Karpas-422 (cell line): ENCODE data around the gene WSB2. TPM values are rescaled to one million over a fixed set of nuclear protein-coding genes. Genes with fewer than 3 reads are reported as not detected.
"Not testable (repeated sequence)": the region's sequence is repeated elsewhere in the genome, so short reads cannot be mapped to it uniquely, and the experiment has no call there.

ENCODE experiments used
- DNase-seq: peaks from one replicate; pipeline ENCODE4 v3.0.0-alpha.2; 2015
- H2AFZ ChIP-seq: fragments of 200-600 bp; sonication (generic); 2 replicates; pipeline ENCODE4 v1.6.1; 2014; ENCODE audit warnings: antibody characterized with exemption, low read length, mixed read lengths
- H3K27ac ChIP-seq: fragments of 200-600 bp; sonication (generic); 2 replicates; pipeline ENCODE4 v1.5.1; 2014; ENCODE audit warnings: mild to moderate bottlenecking, low read length, moderate library complexity
- H3K27me3 ChIP-seq: fragments of 200-600 bp; sonication (generic); 2 replicates; pipeline ENCODE4 v1.6.1; 2014; ENCODE audit warnings: low read length, mixed read lengths
- H3K36me3 ChIP-seq: fragments of 200-600 bp; sonication (generic); 2 replicates; pipeline ENCODE4 v1.6.1; 2014; ENCODE audit warnings: low read length, mixed read lengths; ENCODE audit not compliant: insufficient read depth
- H3K4me1 ChIP-seq: fragments of 200-600 bp; sonication (generic); 2 replicates; pipeline ENCODE4 v1.6.1; 2014; ENCODE audit warnings: mild to moderate bottlenecking, low read length, mixed read lengths
- H3K4me2 ChIP-seq: fragments of 200-600 bp; sonication (generic); 2 replicates; pipeline ENCODE4 v1.6.1; 2014; ENCODE audit warnings: low read length, low read depth, mild to moderate bottlenecking; ENCODE audit not compliant: poor library complexity, severe bottlenecking
- H3K4me3 ChIP-seq: fragments of 200-600 bp; sonication (generic); 2 replicates; pipeline ENCODE4 v1.5.1; 2014; ENCODE audit warnings: mild to moderate bottlenecking, antibody characterized with exemption, low read length, mixed read lengths
- H3K79me2 ChIP-seq: fragments of 200-600 bp; sonication (generic); 2 replicates; pipeline ENCODE4 v1.6.1; 2014; ENCODE audit warnings: mild to moderate bottlenecking, low read length, mixed read lengths
- H3K9ac ChIP-seq: fragments of 200-600 bp; sonication (generic); 2 replicates; pipeline ENCODE4 v1.6.0; 2014; ENCODE audit warnings: low read length
- H3K9me2 ChIP-seq: fragments of 200-600 bp; sonication (generic), shearing (Covaris generic); replicated peaks from 2 replicates; pipeline ENCODE4 v1.6.0; 2014; ENCODE audit warnings: mild to moderate bottlenecking, low read length, moderate library complexity; ENCODE audit not compliant: insufficient read depth
- H3K9me3 ChIP-seq: fragments of 300-700, 200-600 bp; sonication (generic); 2 replicates; pipeline ENCODE4 v1.6.1; 2014; ENCODE audit warnings: low read length, mixed read lengths
- H4K20me1 ChIP-seq: fragments of 200-600 bp; sonication (generic); 2 replicates; pipeline ENCODE4 v1.6.1; 2014; ENCODE audit warnings: mild to moderate bottlenecking, antibody characterized with exemption, low read length, low read depth; ENCODE audit not compliant: insufficient read depth
- total RNA-seq: library from RNA; depleted of rRNA; stranded (reverse); fragments of >200 nt; shearing (Covaris generic); gene quantifications from 2 replicates; pipeline ENCODE4 v1.2.3, GENCODE V29; 2014; ENCODE audit warnings: low replicate concordance

Gene WSB2
- total RNA-seq, 1 experiment from 2014 or later: 28.8 TPM

DNA sequence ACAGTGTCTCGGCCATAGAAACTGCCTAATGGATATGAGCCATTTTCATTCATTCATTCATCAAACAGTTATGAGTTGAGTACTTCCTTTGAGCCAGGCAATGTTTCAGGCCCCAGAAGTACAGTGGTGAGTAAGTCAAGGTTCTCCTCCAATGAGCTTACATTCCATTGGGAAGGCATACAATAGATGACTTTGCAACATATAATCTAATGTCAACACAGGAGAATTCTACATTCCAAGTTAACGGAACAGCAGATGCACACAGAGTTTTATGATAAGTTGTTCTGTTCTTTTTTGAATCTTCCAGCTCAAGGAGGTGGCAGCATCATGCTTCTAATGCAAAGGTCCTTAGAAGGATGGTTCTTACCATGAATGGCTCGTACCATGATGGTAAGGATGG is 47.7 kb downstream of the WSB2 start:
- H3K79me2 ChIP-seq: peaks cover 18% of the 10 kb centered on the region
- peaks cover 3% of the 10 kb centered on the region; the same call in 1 of the 2 replicates for H3K36me3 ChIP-seq
- H3K27me3 ChIP-seq: no peaks in the 10 kb centered on the region
- H3K9me2 ChIP-seq: no peaks in the 10 kb centered on the region
- no peak overlapping the region for H3K4me2 ChIP-seq
- no peak overlapping the region for H3K4me3 ChIP-seq
- no peak overlapping the region for H3K9ac ChIP-seq
- H4K20me1 ChIP-seq: no peaks in the 10 kb centered on the region
- H3K9me3 ChIP-seq: no peaks in the 10 kb centered on the region
- DNase-seq: no peak
- no peak overlapping the region for H3K27ac ChIP-seq
- H3K4me1 ChIP-seq: peaks cover 16% of the 10 kb centered on the region
- no peak overlapping the region for H2AFZ ChIP-seq

DNA sequence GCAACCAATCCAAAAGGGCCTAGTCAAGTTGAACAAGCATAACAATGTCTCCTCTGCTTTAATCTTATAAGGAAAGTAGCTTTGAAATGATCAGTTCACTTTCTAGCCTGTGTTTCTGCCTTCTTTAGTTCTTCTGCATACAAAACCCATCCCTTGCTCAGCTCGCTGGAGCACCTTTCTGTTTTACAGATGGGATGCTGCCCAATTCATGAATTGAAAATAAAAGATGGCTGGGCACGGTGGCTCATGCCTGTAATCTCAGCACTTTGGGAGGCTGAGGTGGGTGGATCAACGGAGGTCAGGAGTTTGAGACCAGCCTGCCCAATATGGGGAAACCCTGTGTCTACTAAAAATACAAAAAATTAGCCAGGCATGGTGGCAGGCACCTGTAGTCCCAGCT is 49.0 kb downstream of the WSB2 start:
- H4K20me1 ChIP-seq: no peaks in the 10 kb centered on the region
- no peak overlapping the region for H3K9ac ChIP-seq
- no peaks in the 10 kb centered on the region for H3K27me3 ChIP-seq
- H3K36me3 ChIP-seq: no peaks in the 10 kb centered on the region
- H3K4me1 ChIP-seq: peaks cover 5% of the 10 kb centered on the region
- H3K9me3 ChIP-seq: no peaks in the 10 kb centered on the region
- no peak overlapping the region for H3K4me2 ChIP-seq
- no peak overlapping the region for H2AFZ ChIP-seq
- no peak for DNase-seq
- no peak overlapping the region for H3K27ac ChIP-seq
- peaks cover 4% of the 10 kb centered on the region for H3K79me2 ChIP-seq
- no peak overlapping the region for H3K4me3 ChIP-seq
- H3K9me2 ChIP-seq: no peaks in the 10 kb centered on the region

DNA sequence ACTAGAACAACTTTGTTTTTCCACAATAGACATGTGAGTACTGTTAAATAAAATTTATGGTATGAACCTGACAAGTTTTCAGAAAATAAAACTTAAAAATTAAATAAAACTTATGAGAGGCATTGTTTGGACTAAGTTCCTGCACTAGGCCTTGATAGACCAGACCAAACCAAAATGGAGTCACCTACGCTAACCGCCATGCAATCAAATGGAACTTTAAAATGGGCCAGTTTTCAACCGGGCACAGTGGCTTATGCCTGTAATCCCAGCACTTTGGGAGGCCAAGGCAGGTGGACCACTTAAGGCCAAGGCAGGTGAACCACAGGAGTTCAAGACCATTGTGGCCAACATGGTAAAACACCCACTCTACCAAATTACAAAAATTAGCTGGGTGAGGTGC is 49.6 kb downstream of the WSB2 start:
- H3K4me2 ChIP-seq: no peak overlapping the region
- H3K27me3 ChIP-seq: no peaks in the 10 kb centered on the region
- no peak overlapping the region for H3K9ac ChIP-seq
- H3K4me1 ChIP-seq: peaks cover 5% of the 10 kb centered on the region
- no peaks in the 10 kb centered on the region for H4K20me1 ChIP-seq
- no peak overlapping the region for H3K4me3 ChIP-seq
- H3K9me2 ChIP-seq: no peaks in the 10 kb centered on the region
- no peaks in the 10 kb centered on the region for H3K9me3 ChIP-seq
- H3K36me3 ChIP-seq: no peaks in the 10 kb centered on the region
- H3K27ac ChIP-seq: no peak overlapping the region
- H3K79me2 ChIP-seq: no peaks in the 10 kb centered on the region
- DNase-seq: no peak
- H2AFZ ChIP-seq: no peak overlapping the region

DNA sequence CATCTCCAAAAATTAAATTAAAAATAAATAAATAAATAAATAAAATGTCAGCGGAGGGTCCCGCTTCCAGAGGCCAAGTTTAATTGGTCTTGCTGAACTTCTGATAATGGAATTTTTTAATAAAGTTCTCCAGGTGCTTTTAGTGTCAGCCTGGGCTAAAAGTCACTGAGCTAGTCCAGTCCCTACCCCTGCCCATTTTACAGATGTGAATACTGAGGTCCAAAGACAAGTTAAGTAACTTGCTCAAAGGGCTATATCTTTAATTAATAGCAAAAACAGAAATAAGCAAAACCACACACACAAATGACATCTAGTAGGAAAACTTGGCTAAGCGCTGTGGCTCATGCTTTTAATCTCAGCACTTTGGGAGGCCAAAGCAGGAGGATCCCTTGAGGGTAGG is 50.1 kb downstream of the WSB2 start:
- Histone ChIP-seq H3K4me2 (no peak overlapping the region), H3K27ac (no peak overlapping the region), H3K9ac (no peak overlapping the region), H3K9me3 (no peaks in the 10 kb centered on the region), H4K20me1 (no peaks in the 10 kb centered on the region), H3K79me2 (no peaks in the 10 kb centered on the region), H3K4me3 (no peak overlapping the region), H3K9me2 (no peaks in the 10 kb centered on the region), H3K36me3 (no peaks in the 10 kb centered on the region), H2AFZ (no peak overlapping the region), H3K4me1 (peaks cover under 1% of the 10 kb centered on the region), H3K27me3 (no peaks in the 10 kb centered on the region)
- no peak for DNase-seq

DNA sequence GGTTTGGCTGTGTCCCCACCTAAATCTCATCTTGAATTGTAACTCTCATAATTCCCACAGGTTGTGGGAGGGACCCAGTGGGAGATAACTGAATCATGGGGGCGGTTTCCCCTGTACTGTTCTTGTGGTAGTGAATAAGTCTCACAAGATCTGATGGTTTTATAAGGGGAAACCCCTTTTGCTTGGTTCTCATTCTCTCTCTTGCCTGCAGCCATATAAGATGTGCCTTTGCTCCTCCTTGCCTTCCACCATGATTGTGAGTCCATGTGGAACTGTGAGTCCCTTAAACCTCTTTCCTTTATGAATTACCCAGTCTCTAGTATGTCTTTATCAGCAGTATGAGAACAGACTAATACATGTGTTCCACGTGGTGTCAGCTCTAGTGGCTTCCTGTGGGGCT is 61.2 kb downstream of the WSB2 start:
- H3K4me2 ChIP-seq, H3K9ac ChIP-seq, H3K36me3 ChIP-seq, H3K9me3 ChIP-seq, H3K4me1 ChIP-seq, H3K9me2 ChIP-seq, H4K20me1 ChIP-seq, H3K79me2 ChIP-seq, H3K27ac ChIP-seq, H3K27me3 ChIP-seq, H3K4me3 ChIP-seq, DNase-seq, H2AFZ ChIP-seq: not testable (repeated sequence)

DNA sequence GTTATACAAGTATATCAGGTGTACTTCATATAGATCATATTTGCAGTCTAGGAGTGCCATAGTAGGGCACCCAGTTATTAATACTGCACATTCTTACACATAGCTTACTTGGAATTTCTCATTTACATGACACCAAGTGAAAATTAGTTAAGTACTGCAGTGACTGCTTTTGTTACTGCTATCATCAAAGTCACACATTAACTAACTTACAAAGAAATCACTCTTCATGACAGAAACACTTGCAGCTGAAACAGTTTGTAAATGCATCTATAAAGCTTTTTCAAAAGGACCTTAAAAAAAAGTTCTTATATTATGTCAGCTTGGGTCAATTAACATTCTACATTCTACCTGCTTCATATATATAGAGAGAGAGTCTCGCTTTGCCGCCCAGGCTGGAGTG is 62.3 kb downstream of the WSB2 start:
- no peak overlapping the region for H2AFZ ChIP-seq
- no peaks in the 10 kb centered on the region for H3K4me1 ChIP-seq
- no peaks in the 10 kb centered on the region for H3K27me3 ChIP-seq
- H4K20me1 ChIP-seq: no peaks in the 10 kb centered on the region
- no peak for DNase-seq
- H3K4me2 ChIP-seq: no peak overlapping the region
- H3K4me3 ChIP-seq: no peak overlapping the region
- no peaks in the 10 kb centered on the region for H3K79me2 ChIP-seq
- no peaks in the 10 kb centered on the region for H3K9me3 ChIP-seq
- H3K27ac ChIP-seq: no peak overlapping the region
- H3K9ac ChIP-seq: no peak overlapping the region
- H3K9me2 ChIP-seq: no peaks in the 10 kb centered on the region
- H3K36me3 ChIP-seq: no peaks in the 10 kb centered on the region

DNA sequence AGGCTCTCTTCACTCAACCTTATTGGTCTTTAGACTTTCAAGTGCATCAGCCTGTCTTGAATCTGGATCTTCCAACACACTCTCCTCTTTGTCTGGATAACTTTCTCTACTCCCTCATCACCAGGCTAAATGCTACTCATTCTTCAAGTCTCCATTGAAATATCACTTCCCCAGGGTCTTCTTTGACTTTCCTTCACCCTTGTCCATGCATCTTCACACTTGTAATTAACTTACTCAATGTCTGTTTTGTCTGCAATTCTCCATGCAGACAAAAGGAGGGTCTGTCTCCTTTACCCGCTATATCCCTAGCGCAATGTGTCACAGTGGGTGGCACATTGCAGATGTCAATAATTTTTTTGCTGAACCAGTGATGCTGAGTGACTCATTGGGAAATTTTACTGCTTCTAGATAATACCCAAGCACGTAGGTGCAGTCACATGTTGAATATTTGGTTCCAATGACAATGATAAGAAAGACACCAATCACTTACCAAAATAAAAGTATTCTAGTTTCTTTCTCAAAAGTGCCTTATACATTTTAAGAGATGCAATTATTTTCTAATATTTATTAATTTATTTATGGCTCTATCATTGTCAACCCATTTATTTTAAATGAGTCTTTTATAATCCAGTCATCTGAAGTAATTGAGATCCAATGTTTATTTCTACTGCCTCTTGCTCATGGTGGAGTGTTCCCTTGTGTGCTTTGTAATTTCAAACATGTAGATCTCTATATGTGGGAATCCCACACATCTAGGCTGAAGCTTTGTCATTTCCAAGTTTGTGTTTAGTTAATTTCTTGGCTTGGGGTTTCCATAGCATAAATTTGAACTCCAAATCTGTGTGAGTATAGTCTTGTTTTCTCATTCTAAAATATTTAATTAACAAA is 66.2 kb downstream of the WSB2 start:
- DNase-seq: no peak
- Histone ChIP-seq H3K27me3 (no peaks in the 10 kb centered on the region), H3K9me2 (no peaks in the 10 kb centered on the region), H4K20me1 (no peaks in the 10 kb centered on the region), H3K27ac (no peak overlapping the region), H3K4me1 (no peaks in the 10 kb centered on the region), H3K9ac (no peak overlapping the region), H3K9me3 (no peaks in the 10 kb centered on the region), H3K36me3 (no peaks in the 10 kb centered on the region), H3K4me2 (no peak overlapping the region), H3K79me2 (no peaks in the 10 kb centered on the region), H3K4me3 (no peak overlapping the region), H2AFZ (no peak overlapping the region)

DNA sequence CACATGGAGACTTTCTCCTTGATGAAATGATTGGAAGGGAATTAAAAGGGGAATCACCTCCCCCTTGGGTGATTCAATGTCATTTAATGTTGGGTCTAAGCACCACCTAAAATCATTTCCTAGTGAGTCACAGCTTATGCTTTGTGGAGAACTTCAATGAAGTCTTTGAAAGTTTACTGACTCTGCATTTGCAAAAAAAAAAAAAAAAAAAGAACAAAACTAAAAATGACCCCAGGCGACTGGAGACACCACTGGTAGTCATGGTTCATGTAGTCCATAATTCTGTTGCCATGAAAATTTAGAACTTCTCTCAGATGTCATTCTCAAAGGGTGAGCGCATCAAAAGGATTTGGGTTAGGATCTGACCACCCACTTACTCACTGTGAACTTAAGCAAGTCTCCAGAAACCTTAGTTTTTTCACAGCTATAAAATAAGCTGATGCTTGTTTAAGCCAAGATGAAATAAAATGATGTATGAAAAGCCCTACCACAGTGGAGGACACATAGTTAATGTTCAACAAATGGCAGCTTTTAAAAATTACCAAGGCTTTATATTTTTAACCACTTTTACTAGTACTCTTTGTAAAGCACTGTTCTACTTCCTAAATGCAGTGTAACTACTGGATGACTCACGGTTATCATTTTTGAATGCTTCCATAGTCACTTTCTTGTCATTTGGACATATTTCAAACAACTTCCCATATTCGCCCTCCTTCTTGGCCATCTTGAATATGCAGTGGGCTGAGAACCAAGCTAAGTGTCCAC is 74.1 kb downstream of the WSB2 start:
- H3K4me3 ChIP-seq: no peak overlapping the region
- H3K79me2 ChIP-seq: no peaks in the 10 kb centered on the region
- H3K36me3 ChIP-seq: no peaks in the 10 kb centered on the region
- no peak overlapping the region for H3K9ac ChIP-seq
- H3K27me3 ChIP-seq: no peaks in the 10 kb centered on the region
- H3K4me2 ChIP-seq: no peak overlapping the region
- no peak for DNase-seq
- H3K27ac ChIP-seq: no peak overlapping the region
- no peaks in the 10 kb centered on the region for H3K9me2 ChIP-seq
- no peaks in the 10 kb centered on the region for H3K9me3 ChIP-seq
- no peaks in the 10 kb centered on the region for H4K20me1 ChIP-seq
- H3K4me1 ChIP-seq: no peaks in the 10 kb centered on the region
- H2AFZ ChIP-seq: no peak overlapping the region
